Trophoblast cell (in vitro differentiated cells and primary cell): ENCODE data around the gene RIPK4.
A peak's percentile ranks its signal among the peaks of the same experiment; 100 is the strongest.
"Not testable (repeated sequence)": the region's sequence is repeated elsewhere in the genome, so short reads cannot be mapped to it uniquely, and the experiment has no call there.

Source experiments
- DNase-seq, 2 donors: peaks; one replicate each; pipeline ENCODE4 v3.0.0-alpha.2; 2016
- H2AFZ ChIP-seq: 2 replicates; pipeline ENCODE4 v1.6.1; 2013; ENCODE audit warnings: low read length, moderate library complexity, mild to moderate bottlenecking; ENCODE audit not compliant: insufficient read depth, poor library complexity
- H2AK5ac ChIP-seq: 2 replicates; pipeline ENCODE4 v1.6.1; 2013; ENCODE audit warnings: mild to moderate bottlenecking, low read length
- H2BK120ac ChIP-seq: 2 replicates; pipeline ENCODE4 v1.6.1; 2013; ENCODE audit warnings: low read length, mild to moderate bottlenecking, moderate library complexity; ENCODE audit not compliant: insufficient read depth, poor library complexity
- H2BK12ac ChIP-seq: 2 replicates; pipeline ENCODE4 v1.6.1; 2013; ENCODE audit warnings: mild to moderate bottlenecking, low read length, moderate library complexity
- H2BK5ac ChIP-seq: 2 replicates; pipeline ENCODE4 v1.6.1; 2013; ENCODE audit warnings: low read length, low read depth, moderate library complexity, mild to moderate bottlenecking; ENCODE audit not compliant: poor library complexity
- H3K14ac ChIP-seq: 2 replicates; pipeline ENCODE4 v1.6.1; 2013; ENCODE audit warnings: mild to moderate bottlenecking, low read length
- H3K18ac ChIP-seq: 2 replicates; pipeline ENCODE4 v1.6.1; 2013; ENCODE audit warnings: mild to moderate bottlenecking, low read length
- H3K23ac ChIP-seq: 2 replicates; pipeline ENCODE4 v1.6.1; 2013; ENCODE audit warnings: low read length
- H3K27ac ChIP-seq: 2 replicates; pipeline ENCODE4 v1.5.1; 2013; ENCODE audit warnings: low read depth, mild to moderate bottlenecking, inconsistent platforms, low read length, moderate library complexity
- H3K27me3 ChIP-seq: 2 replicates; pipeline ENCODE4 v1.6.1; 2013; ENCODE audit warnings: inconsistent platforms, mild to moderate bottlenecking, low read length, moderate library complexity; ENCODE audit not compliant: insufficient read depth
- H3K36me3 ChIP-seq, 2 experiments: 1 replicate in 1 of 2; 2 replicates in 1 of 2; pipeline ENCODE4 v1.6.1; 2013; ENCODE audit warnings: low read length in 2 of 2, mild to moderate bottlenecking in 2 of 2, moderate library complexity in 1 of 2; ENCODE audit not compliant: insufficient read depth in 2 of 2, control insufficient read depth in 1 of 2
- H3K4ac ChIP-seq: 2 replicates; pipeline ENCODE4 v1.6.1; 2013; ENCODE audit warnings: low read depth, mild to moderate bottlenecking, low read length, moderate library complexity
- H3K4me1 ChIP-seq, 2 experiments: 1 replicate in 1 of 2; 2 replicates in 1 of 2; pipeline ENCODE4 v1.6.1; 2013; ENCODE audit warnings: low read length in 2 of 2, mild to moderate bottlenecking in 2 of 2, moderate library complexity in 1 of 2; ENCODE audit not compliant: insufficient read depth in 2 of 2, control insufficient read depth in 1 of 2
- H3K4me2 ChIP-seq: 2 replicates; pipeline ENCODE4 v1.6.1; 2013; ENCODE audit warnings: inconsistent platforms, mild to moderate bottlenecking, low read length, moderate library complexity
- H3K4me3 ChIP-seq: 2 replicates; pipeline ENCODE4 v1.5.1; 2013; ENCODE audit warnings: mild to moderate bottlenecking, low read depth, low read length, inconsistent platforms
- H3K79me1 ChIP-seq: one replicate; pipeline ENCODE4 v1.6.1; 2013; ENCODE audit warnings: low read length
- H3K79me2 ChIP-seq: 2 replicates; pipeline ENCODE4 v1.6.1; 2013; ENCODE audit warnings: low read length, mild to moderate bottlenecking; ENCODE audit not compliant: control insufficient read depth, insufficient read depth, poor library complexity
- H3K9ac ChIP-seq: 2 replicates; pipeline ENCODE4 v1.6.1; 2013; ENCODE audit warnings: mild to moderate bottlenecking, low read length
- H3K9me3 ChIP-seq: 2 replicates; pipeline ENCODE4 v1.6.1; 2013; ENCODE audit warnings: low read depth, mild to moderate bottlenecking, control low read depth, inconsistent platforms, low read length; ENCODE audit not compliant: insufficient read depth
- H4K12ac ChIP-seq: 2 replicates; pipeline ENCODE4 v1.6.1; 2013; ENCODE audit warnings: low read depth, mild to moderate bottlenecking, low read length, moderate library complexity
- H4K8ac ChIP-seq: 2 replicates; pipeline ENCODE4 v1.6.1; 2013; ENCODE audit warnings: low read depth, mild to moderate bottlenecking, low read length, moderate library complexity
- H4K91ac ChIP-seq: one replicate; pipeline ENCODE4 v1.6.1; 2013; ENCODE audit warnings: low read depth, mild to moderate bottlenecking, low read length, moderate library complexity
- WGBS: extraction: QIAGEN DNeasy Blood & Tissue Kit; methylation state at CpG from one replicate; pipeline ENCODE4 v1.1.7; 2013; ENCODE audit warnings: missing lambda C conversion rate; ENCODE audit not compliant: insufficient read length, insufficient coverage; ENCODE audit errors: extremely low coverage; 5-methylcytosine and 5-hydroxymethylcytosine counted together

The RIPK4 gene

GRCh38 chr21:41726630-41726969 lies 40.3 kb downstream of the RIPK4 start:
- WGBS: no CpG with 5 or more reads among the region's 9 CpGs
- Histone ChIP-seq H2AK5ac (no peak overlapping the region), H4K12ac (no peak overlapping the region)

GRCh38 chr21:41726058-41726558 lies 40.7 kb downstream of the RIPK4 start:
- H3K79me2 ChIP-seq: no peaks in the 10 kb centered on the region
- peak overlapping the region; percentile 52 for H2AFZ ChIP-seq
- no peak overlapping the region for H2BK5ac ChIP-seq
- no CpG with 5 or more reads among the region's 19 CpGs for WGBS
- H3K9ac ChIP-seq: no peak overlapping the region
- no peak overlapping the region for H4K91ac ChIP-seq
- H3K79me1 ChIP-seq: peaks cover 6% of the 10 kb centered on the region
- H3K14ac ChIP-seq: peak overlapping the region; percentile 25
- no peak overlapping the region for H2BK12ac ChIP-seq
- no peak overlapping the region for H3K4ac ChIP-seq
- H3K4me2 ChIP-seq: peak overlapping the region; percentile 24
- no peak overlapping the region for H4K8ac ChIP-seq
- no peak overlapping the region for H3K27ac ChIP-seq
- H2AK5ac ChIP-seq: no peak overlapping the region
- H2BK120ac ChIP-seq: no peak overlapping the region
- H3K9me3 ChIP-seq: peaks cover 3% of the 10 kb centered on the region
- H3K36me3 ChIP-seq: no peaks in the 10 kb centered on the region
- peaks cover 18 to 21% of the 10 kb centered on the region in 2 experiments for H3K4me1 ChIP-seq
- H3K27me3 ChIP-seq: peaks cover 14% of the 10 kb centered on the region
- H3K18ac ChIP-seq: no peak overlapping the region
- no peak overlapping the region for H3K23ac ChIP-seq
- no peak overlapping the region for H3K4me3 ChIP-seq
- DNase-seq: no peak
- no peak overlapping the region for H4K12ac ChIP-seq

More at GRCh38 chr21:41726630-41726969, 40.3 kb downstream of the RIPK4 start:
- Histone ChIP-seq H2BK5ac (no peak overlapping the region), H2BK12ac (no peak overlapping the region), H4K91ac (no peak overlapping the region), H2BK120ac (no peak overlapping the region), H2AFZ (no peak overlapping the region), H3K79me1 (peaks cover 6% of the 10 kb centered on the region), H3K14ac (no peak overlapping the region), H3K4me1 (peaks cover 18 to 21% of the 10 kb centered on the region in 2 experiments), H3K4ac (no peak overlapping the region), H3K27me3 (peaks cover 14% of the 10 kb centered on the region), H3K18ac (no peak overlapping the region), H3K23ac (no peak overlapping the region), H4K8ac (no peak overlapping the region), H3K27ac (no peak overlapping the region), H3K9me3 (peaks cover 3% of the 10 kb centered on the region), H3K36me3 (no peaks in the 10 kb centered on the region), H3K9ac (no peak overlapping the region), H3K4me2 (no peak overlapping the region), H3K4me3 (no peak overlapping the region), H3K79me2 (no peaks in the 10 kb centered on the region)
- DNase-seq: no peak

- peak overlapping the region; percentile 52 for H2AFZ ChIP-seq
- peak overlapping the region; percentile 33 for H3K4me3 ChIP-seq
- no peak overlapping the region for H3K4ac ChIP-seq
- peaks cover 14% of the 10 kb centered on the region for H3K27me3 ChIP-seq
- no peak overlapping the region for H4K8ac ChIP-seq
- no peak overlapping the region for H2BK12ac ChIP-seq
- peaks cover 6% of the 10 kb centered on the region for H3K79me1 ChIP-seq
- no peak overlapping the region for H3K23ac ChIP-seq
- H3K9ac ChIP-seq: no peak overlapping the region
- H3K4me2 ChIP-seq: peak overlapping the region; percentile 24
- no peaks in the 10 kb centered on the region for H3K79me2 ChIP-seq
- H2BK120ac ChIP-seq: no peak overlapping the region
- no CpG with 5 or more reads among the region's 33 CpGs for WGBS
- H3K36me3 ChIP-seq: no peaks in the 10 kb centered on the region
- no peak overlapping the region for H4K91ac ChIP-seq
- H3K14ac ChIP-seq: no peak overlapping the region
- no peak overlapping the region for H2BK5ac ChIP-seq
- H3K9me3 ChIP-seq: peaks cover 3% of the 10 kb centered on the region
- no peak overlapping the region for H4K12ac ChIP-seq
- H3K4me1 ChIP-seq: peaks cover 18 to 21% of the 10 kb centered on the region in 2 experiments
- peak overlapping the region; percentile 21 for H3K18ac ChIP-seq
- DNase-seq: no peak
- no peak overlapping the region for H2AK5ac ChIP-seq
- H3K27ac ChIP-seq: no peak overlapping the region
Measured at GRCh38 chr21:41725421-41726031, 41.3 kb downstream of the RIPK4 start.

GRCh38 chr21:41723835-41724234 lies 43.0 kb downstream of the RIPK4 start:
- H3K4me1 ChIP-seq: peaks cover 18 to 21% of the 10 kb centered on the region in 2 experiments
- not testable (repeated sequence) for H3K23ac ChIP-seq, H3K79me2 ChIP-seq, H3K9me3 ChIP-seq, H4K8ac ChIP-seq, H3K4ac ChIP-seq, H2BK120ac ChIP-seq, H3K9ac ChIP-seq, H2BK5ac ChIP-seq, H2AFZ ChIP-seq, H4K91ac ChIP-seq, H3K27ac ChIP-seq, H3K18ac ChIP-seq, H2BK12ac ChIP-seq, H2AK5ac ChIP-seq, H3K79me1 ChIP-seq, H3K4me2 ChIP-seq, H4K12ac ChIP-seq, DNase-seq, H3K36me3 ChIP-seq, H3K14ac ChIP-seq, H3K4me3 ChIP-seq
- WGBS: no CpG with 5 or more reads among the region's 9 CpGs
- peaks cover 14% of the 10 kb centered on the region for H3K27me3 ChIP-seq
